ENCODE measurements around the gene RRP1. TPM values are rescaled to one million over a fixed set of nuclear protein-coding genes. Genes with fewer than 3 reads are reported as not detected.

The RRP1 gene
- total RNA-seq, 2 experiments from 2014 or later, result 50.3 to 55.0 TPM

GRCh38 chr21:43825936-43826622 lies 36.7 kb downstream of the RRP1 start:
- DNase-seq (ENCODE audit: low spot score), result no peak
- intact Hi-C loops (cut with micrococcal nuclease; ENCODE audit: unreplicated experiment), result no loop called here
- H3K9me3 ChIP-seq (ENCODE audit: low read length), result no peaks in the 10 kb centered on the region
- no peak for TF ChIP-seq CTCF (conservative IDR thresholded peaks at IDR 0.05; ENCODE audit: low read length)
- TF ChIP-seq EZH2phosphoT487 (IDR thresholded peaks at IDR 0.05; ENCODE audit: borderline replicate concordance, low read depth, low read length), result no peak
- H3K4me3 ChIP-seq (ENCODE audit: low read depth, low read length, poor library complexity, severe bottlenecking), result no peak overlapping the region
- H2AFZ ChIP-seq (ENCODE audit: low read length), result no peak overlapping the region
- no peaks in the 10 kb centered on the region for H4K20me1 ChIP-seq (ENCODE audit: insufficient read depth, low read length)
- no peak overlapping the region for H3K27ac ChIP-seq (ENCODE audit: low read depth, low read length, poor library complexity, severe bottlenecking)
- H3K36me3 ChIP-seq (ENCODE audit: insufficient read depth, low read length), result no peaks in the 10 kb centered on the region
- no peaks in the 10 kb centered on the region for H3K4me1 ChIP-seq (ENCODE audit: insufficient read depth, low read length, poor library complexity, severe bottlenecking)
- ChIA-PET CTCF (ENCODE audit: unreplicated experiment) (no interaction called here), POLR2A (interaction anchor here (0.6 to 0.7 kb wide), 2 partner anchors 8 to 36 kb away, joined by 3 to 4 read pairs; no protein-coding TSS in a partner anchor)
- no peaks in the 10 kb centered on the region for H3K79me2 ChIP-seq (ENCODE audit: insufficient read depth, low read depth, low read length)
- no peaks in the 10 kb centered on the region for H3K9me2 ChIP-seq (ENCODE audit: insufficient read depth, low read length)
- no peak overlapping the region for H3K4me2 ChIP-seq (ENCODE audit: low read length)
- no TSS peak for BruUV-seq (replicated peaks)

GRCh38 chr21:43826623-43826974 lies 37.2 kb downstream of the RRP1 start:
- Histone ChIP-seq H3K9me2 (ENCODE audit: insufficient read depth, low read length) (no peaks in the 10 kb centered on the region), H3K79me2 (ENCODE audit: insufficient read depth, low read depth, low read length) (no peaks in the 10 kb centered on the region), H2AFZ (ENCODE audit: low read length) (no peak overlapping the region), H3K9me3 (ENCODE audit: low read length) (no peaks in the 10 kb centered on the region), H4K20me1 (ENCODE audit: insufficient read depth, low read length) (no peaks in the 10 kb centered on the region), H3K27ac (ENCODE audit: low read depth, low read length, poor library complexity, severe bottlenecking) (no peak overlapping the region), H3K4me1 (ENCODE audit: insufficient read depth, low read length, poor library complexity, severe bottlenecking) (no peaks in the 10 kb centered on the region), H3K4me2 (ENCODE audit: low read length) (no peak overlapping the region), H3K4me3 (ENCODE audit: low read depth, low read length, poor library complexity, severe bottlenecking) (no peak overlapping the region), H3K36me3 (ENCODE audit: insufficient read depth, low read length) (no peaks in the 10 kb centered on the region)
- intact Hi-C loops (cut with micrococcal nuclease; ENCODE audit: unreplicated experiment), result no loop called here
- BruUV-seq (replicated peaks), result no TSS peak
- ChIA-PET POLR2A (no interaction called here), CTCF (ENCODE audit: unreplicated experiment) (no interaction called here)
- DNase-seq (ENCODE audit: low spot score), result no peak
- no peak for TF ChIP-seq EZH2phosphoT487 (IDR thresholded peaks at IDR 0.05; ENCODE audit: borderline replicate concordance, low read depth, low read length)
- TF ChIP-seq CTCF (conservative IDR thresholded peaks at IDR 0.05; ENCODE audit: low read length), result no peak

- no peak overlapping the region for H3K27ac ChIP-seq (ENCODE audit: low read depth, low read length, poor library complexity, severe bottlenecking)
- H3K4me1 ChIP-seq (ENCODE audit: insufficient read depth, low read length, poor library complexity, severe bottlenecking), result no peaks in the 10 kb centered on the region
- no peaks in the 10 kb centered on the region for H3K79me2 ChIP-seq (ENCODE audit: insufficient read depth, low read depth, low read length)
- CTCF ChIA-PET (ENCODE audit: unreplicated experiment), result no interaction called here
- POLR2A ChIA-PET, result no interaction called here
- no peak for DNase-seq (ENCODE audit: low spot score)
- no peaks in the 10 kb centered on the region for H3K9me2 ChIP-seq (ENCODE audit: insufficient read depth, low read length)
- H3K36me3 ChIP-seq (ENCODE audit: insufficient read depth, low read length), result no peaks in the 10 kb centered on the region
- intact Hi-C loops (cut with micrococcal nuclease; ENCODE audit: unreplicated experiment), result no loop called here
- no peak overlapping the region for H3K4me2 ChIP-seq (ENCODE audit: low read length)
- H3K9me3 ChIP-seq (ENCODE audit: low read length), result no peaks in the 10 kb centered on the region
- BruUV-seq (replicated peaks), result no TSS peak
- TF ChIP-seq EZH2phosphoT487 (IDR thresholded peaks at IDR 0.05; ENCODE audit: borderline replicate concordance, low read depth, low read length) (no peak), CTCF (conservative IDR thresholded peaks at IDR 0.05; ENCODE audit: low read length) (no peak)
- H4K20me1 ChIP-seq (ENCODE audit: insufficient read depth, low read length), result no peaks in the 10 kb centered on the region
- no peak overlapping the region for H3K4me3 ChIP-seq (ENCODE audit: low read depth, low read length, poor library complexity, severe bottlenecking)
- no peak overlapping the region for H2AFZ ChIP-seq (ENCODE audit: low read length)
Observed at GRCh38 chr21:43827015-43827611, 37.7 kb downstream of the RRP1 start.

Data from OCI-LY7 (cell line).